GM13977 (cell line): ENCODE results near the gene PRSS33.

Experiments used
- DNase-seq: peaks from one replicate; pipeline ENCODE4 v3.0.0; 2012; ENCODE audit warnings: low spot score
- in situ Hi-C: fragments of 300-500 bp; cut with MboI; formaldehyde crosslinking; loops from one replicate; pipeline ENCODE4 v1.12.0; 2022; ENCODE audit warnings: low sequenced_read_pairs, low pct_unique_long_range_greater_than_20kb, mixed read lengths, inconsistent platforms; ENCODE audit not compliant: unreplicated experiment
- TF ChIP-seq, protein P1 (sequence below): IDR thresholded peaks from 2 replicates; pipeline ENCODE4 v1.5.1; 2012; ENCODE audit warnings: mild to moderate bottlenecking, control low read depth; ENCODE audit not compliant: insufficient read depth; ENCODE audit errors: extremely low read depth, missing control alignments

PRSS33 gene

DNA sequence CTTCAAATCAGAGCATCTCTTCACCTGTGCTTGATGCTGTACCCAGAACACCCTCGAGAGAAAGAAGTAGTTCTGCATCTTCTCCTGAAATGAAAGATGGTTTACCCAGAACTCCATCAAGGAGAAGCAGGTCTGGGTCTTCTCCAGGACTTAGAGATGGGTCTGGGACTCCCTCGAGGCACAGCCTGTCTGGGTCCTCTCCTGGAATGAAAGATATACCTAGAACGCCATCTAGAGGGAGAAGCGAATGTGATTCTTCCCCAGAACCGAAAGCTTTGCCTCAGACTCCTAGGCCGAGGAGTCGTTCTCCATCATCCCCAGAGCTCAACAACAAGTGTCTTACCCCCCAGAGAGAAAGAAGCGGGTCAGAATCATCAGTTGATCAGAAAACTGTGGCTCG, 22.6 kb downstream of the PRSS33 start:
- in situ Hi-C loops, result no loop called here
- TF ChIP-seq, protein P1, sequence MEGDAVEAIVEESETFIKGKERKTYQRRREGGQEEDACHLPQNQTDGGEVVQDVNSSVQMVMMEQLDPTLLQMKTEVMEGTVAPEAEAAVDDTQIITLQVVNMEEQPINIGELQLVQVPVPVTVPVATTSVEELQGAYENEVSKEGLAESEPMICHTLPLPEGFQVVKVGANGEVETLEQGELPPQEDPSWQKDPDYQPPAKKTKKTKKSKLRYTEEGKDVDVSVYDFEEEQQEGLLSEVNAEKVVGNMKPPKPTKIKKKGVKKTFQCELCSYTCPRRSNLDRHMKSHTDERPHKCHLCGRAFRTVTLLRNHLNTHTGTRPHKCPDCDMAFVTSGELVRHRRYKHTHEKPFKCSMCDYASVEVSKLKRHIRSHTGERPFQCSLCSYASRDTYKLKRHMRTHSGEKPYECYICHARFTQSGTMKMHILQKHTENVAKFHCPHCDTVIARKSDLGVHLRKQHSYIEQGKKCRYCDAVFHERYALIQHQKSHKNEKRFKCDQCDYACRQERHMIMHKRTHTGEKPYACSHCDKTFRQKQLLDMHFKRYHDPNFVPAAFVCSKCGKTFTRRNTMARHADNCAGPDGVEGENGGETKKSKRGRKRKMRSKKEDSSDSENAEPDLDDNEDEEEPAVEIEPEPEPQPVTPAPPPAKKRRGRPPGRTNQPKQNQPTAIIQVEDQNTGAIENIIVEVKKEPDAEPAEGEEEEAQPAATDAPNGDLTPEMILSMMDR, result no peak
- DNase-seq, result no peak

DNA sequence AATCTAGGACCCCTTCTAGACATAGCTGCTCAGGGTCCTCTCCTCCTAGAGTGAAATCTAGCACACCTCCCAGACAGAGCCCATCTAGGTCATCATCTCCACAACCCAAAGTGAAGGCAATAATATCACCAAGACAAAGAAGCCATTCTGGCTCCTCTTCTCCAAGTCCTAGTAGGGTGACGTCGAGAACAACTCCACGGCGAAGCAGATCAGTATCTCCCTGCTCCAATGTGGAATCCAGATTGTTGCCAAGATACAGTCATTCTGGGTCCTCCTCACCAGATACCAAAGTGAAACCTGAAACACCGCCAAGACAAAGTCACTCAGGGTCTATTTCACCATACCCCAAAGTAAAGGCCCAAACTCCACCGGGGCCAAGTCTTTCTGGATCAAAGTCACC, 24.2 kb downstream of the PRSS33 start:
- TF ChIP-seq, protein P1, result no peak
- in situ Hi-C loops, result no loop called here
- DNase-seq, result no peak

DNA sequence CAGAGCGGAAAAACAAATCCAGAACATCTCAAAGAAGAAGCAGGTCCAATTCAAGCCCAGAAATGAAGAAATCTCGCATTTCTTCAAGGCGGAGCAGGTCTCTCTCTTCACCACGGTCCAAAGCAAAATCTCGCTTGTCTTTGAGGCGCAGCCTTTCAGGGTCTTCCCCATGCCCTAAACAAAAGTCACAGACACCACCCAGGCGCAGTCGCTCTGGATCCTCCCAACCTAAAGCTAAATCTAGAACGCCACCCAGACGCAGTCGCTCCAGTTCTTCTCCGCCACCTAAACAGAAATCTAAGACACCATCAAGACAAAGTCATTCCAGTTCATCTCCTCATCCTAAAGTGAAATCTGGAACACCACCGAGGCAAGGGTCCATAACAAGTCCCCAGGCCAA, 24.6 kb downstream of the PRSS33 start:
- TF ChIP-seq, protein P1, result no peak
- DNase-seq, result no peak
- in situ Hi-C loops, result no loop called here

DNA sequence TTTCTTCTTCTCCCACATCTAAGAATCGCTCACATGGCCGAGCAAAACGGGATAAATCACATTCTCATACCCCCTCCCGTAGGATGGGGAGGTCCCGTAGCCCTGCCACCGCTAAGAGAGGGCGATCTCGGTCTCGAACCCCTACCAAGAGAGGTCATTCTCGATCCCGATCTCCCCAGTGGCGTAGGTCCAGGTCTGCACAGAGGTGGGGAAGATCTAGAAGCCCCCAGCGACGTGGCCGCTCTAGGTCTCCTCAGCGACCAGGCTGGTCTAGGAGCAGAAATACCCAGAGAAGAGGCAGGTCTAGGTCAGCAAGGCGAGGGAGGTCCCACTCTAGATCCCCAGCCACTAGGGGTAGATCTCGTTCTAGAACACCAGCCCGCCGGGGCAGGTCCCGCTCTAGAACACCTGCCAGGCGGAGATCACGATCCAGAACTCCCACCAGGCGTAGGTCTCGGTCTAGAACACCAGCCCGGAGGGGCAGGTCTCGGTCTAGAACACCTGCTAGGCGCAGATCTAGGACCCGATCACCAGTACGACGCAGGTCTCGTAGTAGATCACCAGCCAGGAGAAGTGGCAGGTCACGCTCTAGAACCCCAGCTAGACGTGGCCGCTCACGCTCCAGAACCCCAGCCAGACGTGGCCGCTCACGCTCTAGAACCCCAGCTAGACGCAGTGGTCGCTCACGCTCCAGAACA, 25.3 kb downstream of the PRSS33 start:
- DNase-seq, result no peak
- TF ChIP-seq, protein P1, result no peak
- in situ Hi-C loops, result no loop called here

DNA sequence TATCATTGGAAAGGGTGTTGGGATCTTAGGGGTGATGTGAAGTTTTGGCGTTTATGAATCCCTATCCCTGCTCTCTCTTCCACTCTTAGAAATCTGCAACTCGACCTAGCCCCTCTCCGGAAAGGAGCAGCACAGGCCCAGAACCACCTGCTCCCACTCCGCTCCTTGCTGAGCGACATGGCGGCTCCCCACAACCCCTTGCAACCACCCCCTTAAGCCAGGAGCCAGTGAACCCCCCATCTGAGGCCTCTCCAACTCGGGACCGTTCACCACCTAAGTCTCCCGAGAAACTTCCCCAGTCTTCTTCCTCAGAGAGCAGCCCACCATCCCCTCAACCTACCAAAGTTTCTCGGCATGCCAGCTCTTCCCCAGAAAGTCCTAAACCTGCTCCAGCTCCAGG, 25.9 kb downstream of the PRSS33 start:
- in situ Hi-C loops, result no loop called here
- DNase-seq, result no peak
- TF ChIP-seq, protein P1, result no peak

DNA sequence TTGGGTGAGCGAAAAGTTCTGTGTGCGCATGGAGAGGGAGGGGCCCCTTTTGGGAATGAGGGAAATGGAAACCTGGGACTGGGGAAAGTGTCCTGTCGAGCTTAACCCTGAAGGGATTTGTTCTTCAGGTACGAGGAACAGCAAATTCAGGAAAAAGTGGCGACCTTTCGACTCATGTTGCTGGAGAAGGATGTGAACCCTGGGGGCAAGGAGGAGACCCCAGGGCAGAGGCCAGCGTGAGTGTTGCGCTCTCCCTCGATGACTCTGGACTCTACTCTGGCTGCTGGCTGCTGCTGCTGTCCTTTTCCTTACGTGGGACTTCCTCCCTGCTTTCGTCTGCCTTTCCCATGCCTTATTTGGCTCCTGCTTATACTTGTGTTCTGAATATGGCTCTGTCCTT, 30.0 kb downstream of the PRSS33 start:
- TF ChIP-seq, protein P1, result no peak

More for the DNA sequence above, 30.0 kb downstream of the PRSS33 start:
- in situ Hi-C loops, result no loop called here
- DNase-seq, result no peak
